HepG2 (cell line): ENCODE measurements around the gene CAMSAP3. TPM values are rescaled to one million over a fixed set of nuclear protein-coding genes. Genes with fewer than 3 reads are reported as not detected.

Experiments
- ATAC-seq: fragments of 200-7000 bp; cut with Tn5 transposase; 3 replicates; pipeline ENCODE4 v1.9.1; 2020; ENCODE audit warnings: mild to moderate bottlenecking, moderate library complexity
- BruUV-seq: library from RNA; stranded (reverse); fragments of 400-500 nt; replicated peaks from 2 replicates; lab custom pipeline; 2021; lab: Mats Ljungman, UMichigan
- CTCF ChIA-PET: fragments of 300-600 bp; formaldehyde crosslinking; extraction: SDS; loops from one replicate; lab custom pipeline; 2021; ENCODE audit warnings: low total read pairs, inconsistent platforms, low intra/inter-chr PET ratio; lab: Yijun Ruan, JAX
- POLR2A ChIA-PET: fragments of 350-600 bp; sonication (Branson Sonifier 250); formaldehyde crosslinking; loops from one replicate; lab custom pipeline; 2020; ENCODE audit warnings: antibody characterized with exemption, inconsistent platforms; lab: Yijun Ruan, JAX
- DNase-seq: peaks from one replicate; pipeline ENCODE4 v3.0.0-alpha.2; 2015; ENCODE audit warnings: low spot score
- FAIRE-seq: peaks from 3 replicates; lab custom pipeline; 2011; peaks lifted over from hg19 to GRCh38; lab: Jason Lieb, UNC
- H2AFZ ChIP-seq: one replicate; pipeline ENCODE4 v1.6.1; 2011; ENCODE audit warnings: low read length, inconsistent platforms
- H3K27ac ChIP-seq: fragments of 300-600 bp; 3 replicates; pipeline ENCODE4 v1.8.0; 2011; ENCODE audit warnings: mixed run types, mild to moderate bottlenecking, mixed read lengths, low read length, inconsistent platforms; ENCODE audit not compliant: insufficient read depth; ENCODE audit errors: extremely low read length
- H3K27me3 ChIP-seq, 2 experiments: fragments of 200-600 bp in 1 of 2; 2 replicates in 1 of 2; 3 replicates in 1 of 2; pipeline versions ENCODE4 v1.6.0 to v1.8.0; 2011; ENCODE audit warnings: low read length in 2 of 2, mild to moderate bottlenecking in 2 of 2, moderate library complexity in 2 of 2, inconsistent platforms in 1 of 2; ENCODE audit not compliant: insufficient read depth in 2 of 2, control insufficient read depth in 1 of 2
- H3K36me3 ChIP-seq, 2 experiments: fragments of 200-600 bp in 1 of 2; replicated peaks in 1 of 2; 2 replicates in 1 of 2; 3 replicates in 1 of 2; pipeline versions ENCODE4 v1.5.1 to v1.8.0; 2011; ENCODE audit warnings: low read length in 2 of 2, inconsistent platforms in 1 of 2; ENCODE audit not compliant: insufficient read depth in 2 of 2, control insufficient read depth in 1 of 2
- H3K4me1 ChIP-seq: 2 replicates; pipeline ENCODE4 v1.5.1; 2012; ENCODE audit warnings: low read length, inconsistent platforms; ENCODE audit not compliant: insufficient read depth
- H3K4me2 ChIP-seq: 2 replicates; pipeline ENCODE4 v1.6.0; 2011; ENCODE audit warnings: low read depth, low read length, inconsistent platforms
- H3K4me3 ChIP-seq, 3 experiments: fragments of 200-600 bp in 1 of 3; sonication (generic), shearing (Covaris generic) in 1 of 3; replicated peaks in 1 of 3; 2 replicates each; pipeline ENCODE4 v1.5.1; 2011 to 2016; ENCODE audit warnings: low read length in 3 of 3, inconsistent platforms in 2 of 3, low read depth in 2 of 3, mild to moderate bottlenecking in 2 of 3, control low read depth in 1 of 3, mixed read lengths in 1 of 3; ENCODE audit not compliant: insufficient read depth in 1 of 3
- H3K79me2 ChIP-seq: one replicate; pipeline ENCODE4 v1.6.1; 2011; ENCODE audit warnings: low read length, inconsistent platforms; ENCODE audit not compliant: insufficient read depth
- H3K9ac ChIP-seq: 2 replicates; pipeline ENCODE4 v1.6.0; 2011; ENCODE audit warnings: mild to moderate bottlenecking, low read depth, low read length, inconsistent platforms; ENCODE audit not compliant: insufficient read depth
- H3K9me3 ChIP-seq: 2 replicates; pipeline ENCODE4 v1.5.1; 2012; ENCODE audit warnings: mild to moderate bottlenecking, low read length
- H4K20me1 ChIP-seq: 2 replicates; pipeline ENCODE4 v1.6.0; 2011; ENCODE audit warnings: inconsistent platforms, mild to moderate bottlenecking, low read length, moderate library complexity; ENCODE audit not compliant: insufficient read depth
- BATF2 ChIP-seq: sonication (generic); formaldehyde crosslinking; IDR thresholded peaks from 2 replicates; pipeline ENCODE4 v1.8.0; 2022; ENCODE audit warnings: mild to moderate bottlenecking, missing genetic modification reagents, moderate library complexity
- CEBPB ChIP-seq: IDR thresholded peaks from 2 replicates; pipeline ENCODE4 v1.6.1; 2011; ENCODE audit warnings: low read depth, low read length, improper control_type of control experiment, borderline replicate concordance
- ETV5 ChIP-seq: IDR thresholded peaks from 2 replicates; pipeline ENCODE4 v1.6.1; 2018; ENCODE audit warnings: missing biosample characterization, missing genetic modification reagents, inconsistent platforms, borderline replicate concordance
- GATAD2A ChIP-seq: IDR thresholded peaks from 2 replicates; pipeline ENCODE4 v1.6.1; 2016
- JARID2 ChIP-seq: sonication (generic); formaldehyde crosslinking; IDR thresholded peaks from 2 replicates; pipeline ENCODE4 v1.8.1; 2023; ENCODE audit warnings: missing genetic modification reagents, inconsistent platforms; ENCODE audit not compliant: insufficient replicate concordance
- MLXIP ChIP-seq: sonication (generic); formaldehyde crosslinking; IDR thresholded peaks from 2 replicates; pipeline ENCODE4 v1.9.0; 2021; ENCODE audit warnings: missing genetic modification reagents, borderline replicate concordance
- MXD4 ChIP-seq: IDR thresholded peaks from 2 replicates; pipeline ENCODE4 v1.6.1; 2016; ENCODE audit warnings: mild to moderate bottlenecking, missing biosample characterization, missing genetic modification reagents
- NR2F6 ChIP-seq, 2 experiments: IDR thresholded peaks; 2 replicates each; pipeline ENCODE4 v1.6.1; 2016; ENCODE audit warnings: antibody characterized with exemption in 1 of 2, mild to moderate bottlenecking in 1 of 2
- PAF1 ChIP-seq: IDR thresholded peaks from 2 replicates; pipeline ENCODE4 v1.6.1; 2016; ENCODE audit warnings: missing genetic modification reagents, missing compliant biosample characterization
- PHB2 ChIP-seq: fragments of 450-650 bp; IDR thresholded peaks from 2 replicates; pipeline ENCODE4 v1.6.1; 2018; ENCODE audit not compliant: partially characterized antibody
- RFX5 ChIP-seq: IDR thresholded peaks from 2 replicates; pipeline ENCODE4 v1.6.1; 2011; ENCODE audit warnings: low read depth, low read length, improper control_type of control experiment
- SCMH1 ChIP-seq: sonication (generic); formaldehyde crosslinking; IDR thresholded peaks from 2 replicates; pipeline ENCODE4 v1.9.0; 2021; ENCODE audit warnings: missing genetic modification reagents, mild to moderate bottlenecking, borderline replicate concordance
- SP2 ChIP-seq: sonication (generic); formaldehyde crosslinking; IDR thresholded peaks from 2 replicates; pipeline ENCODE4 v1.5.1; 2020; ENCODE audit warnings: mild to moderate bottlenecking, missing genetic modification reagents
- TEAD3 ChIP-seq: optimal IDR thresholded peaks from 2 replicates; pipeline ENCODE3; 2016; ENCODE audit warnings: borderline replicate concordance
- ZGPAT ChIP-seq: IDR thresholded peaks from 2 replicates; pipeline ENCODE4 v1.6.1; 2016; ENCODE audit warnings: mild to moderate bottlenecking
- ZMYM3 ChIP-seq: sonication (generic); formaldehyde crosslinking; IDR thresholded peaks from 2 replicates; pipeline ENCODE4 v1.5.1; 2020; ENCODE audit warnings: mild to moderate bottlenecking, missing genetic modification reagents
- ZNF263 ChIP-seq: sonication (generic); formaldehyde crosslinking; IDR thresholded peaks from 2 replicates; pipeline ENCODE4 v1.4.0; 2020; ENCODE audit warnings: missing genetic modification reagents
- ZNF546 ChIP-seq: sonication (generic); formaldehyde crosslinking; conservative IDR thresholded peaks from 2 replicates; pipeline ENCODE4 v1.8.1; 2023; ENCODE audit warnings: mild to moderate bottlenecking, missing genetic modification reagents
- ZNF770 ChIP-seq: sonication (generic); formaldehyde crosslinking; IDR thresholded peaks from 2 replicates; pipeline ENCODE4 v1.5.0; 2020; ENCODE audit warnings: mild to moderate bottlenecking, missing genetic modification reagents
- WGBS: methylation state at CpG from one replicate; pipeline ENCODE4 v1.1.6; 2017; ENCODE audit warnings: low lambda C conversion rate; 5-methylcytosine and 5-hydroxymethylcytosine counted together
- in situ Hi-C: cut with HindIII; loops from 2 replicates; pipeline ENCODE4 v1.10.0; 2017; ENCODE audit warnings: low pct_unique_long_range_greater_than_20kb; ENCODE audit not compliant: extremely low pct_ligation_motif_present
- intact Hi-C: fragments of 100-400 bp; cut with micrococcal nuclease; formaldehyde crosslinking; loops from one replicate; pipeline ENCODE4 v1.10.0; 2022; ENCODE audit not compliant: unreplicated experiment
- polyA plus RNA-seq, 8 experiments: library from polyadenylated mRNA; depleted of rRNA in 3 of 8; stranded (reverse) in 7 of 8; unstranded in 1 of 8; fragments of >200 nt; fragmentation: Illumina TruSeq in 4 of 8; extraction: Trizol in 4 of 8; gene quantifications; 2 replicates each; pipeline versions ENCODE4 v1.2.1 to v1.2.3, GENCODE V29; 2011 to 2016; ENCODE audit warnings: low read depth in 4 of 8, missing spikeins in 1 of 8, mixed read lengths in 1 of 8; ENCODE audit not compliant: insufficient read depth in 1 of 8
- total RNA-seq, 5 experiments: library from RNA; depleted of rRNA; stranded (reverse); fragments of >200 nt; fragmentation: Illumina TruSeq; extraction: Trizol; gene quantifications; 2 replicates each; pipeline ENCODE4 v1.2.3, GENCODE V29; 2016; ENCODE audit warnings: low read depth in 1 of 5

CAMSAP3 gene
- total and polyA plus RNA-seq, 2 of the 13 experiments (the other 11 are each of a cell fraction or from before 2014, with no cell fraction given), result 10.8 to 11.8 TPM

GRCh38 chr19:7657131-7657751, 61.6 kb downstream of the CAMSAP3 start:
- no peaks in the 10 kb centered on the region for H4K20me1 ChIP-seq
- FAIRE-seq, result no peak
- H3K4me3 ChIP-seq, result no peak overlapping the region
- DNase-seq, result no peak
- peaks cover 20% of the 10 kb centered on the region for H3K4me1 ChIP-seq
- no peaks in the 10 kb centered on the region for H3K9me3 ChIP-seq
- no peak overlapping the region for H3K27ac ChIP-seq
- H3K27me3 ChIP-seq, result no peaks in the 10 kb centered on the region; a peak in 1 of 5 replicates
- no peak overlapping the region for H3K9ac ChIP-seq
- BruUV-seq, result no TSS peak
- ATAC-seq, result peak; percentile 48
- in situ Hi-C loops, result no loop called here
- no peaks in the 10 kb centered on the region for H3K79me2 ChIP-seq
- WGBS, result 2% methylated on average over 8 of the region's 14 CpGs
- intact Hi-C loops, result no loop called here
- H3K4me2 ChIP-seq, result peak overlapping the region; percentile 28; the same call in 1 of the 2 replicates
- CTCF ChIA-PET, result no interaction called here
- POLR2A ChIA-PET, result interaction anchor here (0.7 to 1.4 kb wide), 2 partner anchors 61 to 365 kb away, joined by 3 to 4 read pairs; partner anchors contain the start of gene CAMSAP3
- no peak overlapping the region for H2AFZ ChIP-seq
- H3K36me3 ChIP-seq, result no peaks in the 10 kb centered on the region
- TF ChIP-seq CEBPB (peak; percentile 50), RFX5 (no peak), MXD4 (CRISPR knock-in tag) (no peak), ZGPAT (CRISPR knock-in tag) (no peak), ZMYM3 (CRISPR knock-in tag) (0 out of 2 replicates have a peak, but pooled peaks have one; percentile 7), PHB2 (no peak), GATAD2A (CRISPR knock-in tag) (peak; percentile 17; the same call in 1 of the 2 replicates), TEAD3 (CRISPR knock-in tag) (no peak), SCMH1 (CRISPR knock-in tag) (no peak), PAF1 (CRISPR knock-in tag) (no peak), ZNF770 (peak; percentile 80), ZNF546 (CRISPR knock-in tag) (no peak), JARID2 (CRISPR knock-in tag) (no peak), SP2 (CRISPR knock-in tag) (no peak), BATF2 (no peak), NR2F6 (IDR thresholded peaks at IDR 0.05) (peak; percentile 44; the same call in 1 of the 2 replicates), NR2F6 (CRISPR knock-in tag; IDR thresholded peaks at IDR 0.05) (no peak), MLXIP (CRISPR knock-in tag) (no peak), ZNF263 (CRISPR knock-in tag) (no peak), ETV5 (CRISPR knock-in tag) (no peak)
